PC-9 (cell line): ENCODE measurements around the gene TRIM44. TPM values are rescaled to one million over a fixed set of nuclear protein-coding genes. Genes with fewer than 3 reads are reported as not detected.

Experiments
- BruUV-seq: library from RNA; stranded (reverse); fragments of 400-500 nt; replicated peaks from 2 replicates; lab custom pipeline; 2021; lab: Mats Ljungman, UMichigan
- CTCF ChIA-PET: fragments of 300-600 bp; sonication (Branson Sonifier 250); formaldehyde crosslinking; loops from one replicate; lab custom pipeline; 2022; ENCODE audit warnings: antibody characterized with exemption; lab: Charles Lee
- POLR2A ChIA-PET: fragments of 300-600 bp; sonication (Branson Sonifier 250); formaldehyde crosslinking; loops from one replicate; lab custom pipeline; 2022; ENCODE audit warnings: antibody characterized with exemption; ENCODE audit not compliant: unreplicated experiment; lab: Charles Lee
- DNase-seq, 2 experiments: peaks; one replicate each; pipeline versions ENCODE4 v3.0.0 to v3.0.0-alpha.2; 2015 to 2022; ENCODE audit warnings: mixed read lengths in 1 of 2
- H2AFZ ChIP-seq: fragments of 200-600 bp; sonication (generic); 2 replicates; pipeline ENCODE4 v1.8.1; 2017; ENCODE audit warnings: antibody characterized with exemption
- H3F3A ChIP-seq: fragments of 200-600 bp; sonication (generic); 2 replicates; pipeline ENCODE4 v1.8.1; 2017; ENCODE audit warnings: antibody characterized with exemption, mild to moderate bottlenecking, low read depth; ENCODE audit not compliant: insufficient read depth
- H3K27ac ChIP-seq: fragments of 200-600 bp; sonication (generic); 2 replicates; pipeline ENCODE4 v1.6.1; 2016; ENCODE audit warnings: mixed run types
- H3K27me3 ChIP-seq: fragments of 200-600 bp; sonication (generic); 2 replicates; pipeline ENCODE4 v1.6.1; 2016; ENCODE audit warnings: low read depth, mixed run types; ENCODE audit not compliant: insufficient read depth
- H3K36me3 ChIP-seq: fragments of 200-600 bp; sonication (generic); 2 replicates; pipeline ENCODE4 v1.6.1; 2016; ENCODE audit warnings: low read depth, mixed run types
- H3K4me1 ChIP-seq: fragments of 200-600 bp; sonication (generic); replicated peaks from 2 replicates; pipeline ENCODE4 v1.6.1; 2016; ENCODE audit warnings: mixed run types; ENCODE audit not compliant: insufficient read depth
- H3K4me2 ChIP-seq: fragments of 200-600 bp; sonication (generic); 2 replicates; pipeline ENCODE4 v1.6.1; 2017; ENCODE audit warnings: mixed run types
- H3K4me3 ChIP-seq: fragments of 200-600 bp; sonication (generic); 2 replicates; pipeline ENCODE4 v1.6.1; 2016; ENCODE audit warnings: mixed run types
- H3K79me2 ChIP-seq: fragments of 200-600 bp; sonication (generic); 2 replicates; pipeline ENCODE4 v1.6.1; 2017; ENCODE audit warnings: low read depth, mixed run types
- H3K9me2 ChIP-seq: fragments of 200-600 bp; sonication (generic); 2 replicates; pipeline ENCODE4 v1.8.1; 2017; ENCODE audit warnings: mild to moderate bottlenecking; ENCODE audit not compliant: insufficient read depth
- H3K9me3 ChIP-seq: fragments of 200-600 bp; sonication (generic); 2 replicates; pipeline ENCODE4 v1.8.1; 2016; ENCODE audit warnings: low read depth; ENCODE audit not compliant: insufficient read depth
- H4K20me1 ChIP-seq: fragments of 200-600 bp; sonication (generic); 2 replicates; pipeline ENCODE4 v1.8.1; 2017; ENCODE audit not compliant: insufficient read depth
- CTCF ChIP-seq: fragments of 200-600 bp; sonication (generic); conservative IDR thresholded peaks from 2 replicates; pipeline ENCODE4 v1.6.1; 2017; ENCODE audit warnings: mixed run types, antibody characterized with exemption, mild to moderate bottlenecking, moderate library complexity
- EZH2 ChIP-seq: fragments of 200-600 bp; sonication (generic); IDR thresholded peaks from 2 replicates; pipeline ENCODE4 v1.8.0; 2017; ENCODE audit warnings: antibody characterized with exemption, low read depth
- intact Hi-C: fragments of 100-400 bp; cut with micrococcal nuclease; formaldehyde crosslinking; loops from one replicate; pipeline ENCODE4 v1.10.0; 2022; ENCODE audit not compliant: unreplicated experiment
- total RNA-seq: library from RNA; stranded (reverse); gene quantifications from 2 replicates; pipeline ENCODE4 v1.2.3, GENCODE V29; 2021

TRIM44 gene
- total RNA-seq, 1 experiment from 2014 or later, result 100 TPM

- no peaks in the 10 kb centered on the region for H3K27me3 ChIP-seq
- TF ChIP-seq EZH2 (no peak), CTCF (no peak)
- no peak for DNase-seq
- H3F3A ChIP-seq, result peaks cover 5% of the 10 kb centered on the region; the same call in 1 of the 2 replicates
- peaks cover 70% of the 10 kb centered on the region for H4K20me1 ChIP-seq
- H3K36me3 ChIP-seq, result no peaks in the 10 kb centered on the region; the same call in 1 of the 2 replicates
- no peak overlapping the region for H3K4me3 ChIP-seq
- H3K27ac ChIP-seq, result no peak overlapping the region
- CTCF ChIA-PET, result interaction anchor here (1.5 kb wide), 1 partner anchor 143 kb away, joined by 4 read pairs; no protein-coding TSS in a partner anchor
- H3K9me3 ChIP-seq, result no peaks in the 10 kb centered on the region
- POLR2A ChIA-PET, result no interaction called here
- no peaks in the 10 kb centered on the region for H3K9me2 ChIP-seq
- intact Hi-C loops, result no loop called here
- H2AFZ ChIP-seq, result no peak overlapping the region
- peaks cover 12% of the 10 kb centered on the region; the same call in 1 of the 2 replicates for H3K4me1 ChIP-seq
- H3K4me2 ChIP-seq, result no peak overlapping the region
- peaks cover 97% of the 10 kb centered on the region for H3K79me2 ChIP-seq
- no TSS peak for BruUV-seq
These were observed 16.4 kb downstream of the TRIM44 start for GRCh38 chr11:35678975-35679374.

GRCh38 chr11:35680506-35680905, 17.9 kb downstream of the TRIM44 start:
- Histone ChIP-seq H3K4me2 (no peak overlapping the region), H3F3A (peaks cover 5% of the 10 kb centered on the region; the same call in 1 of the 2 replicates), H3K9me3 (no peaks in the 10 kb centered on the region), H3K27ac (no peak overlapping the region), H2AFZ (no peak overlapping the region), H4K20me1 (peaks cover 61% of the 10 kb centered on the region), H3K4me3 (no peak overlapping the region), H3K9me2 (no peaks in the 10 kb centered on the region), H3K79me2 (peaks cover 93% of the 10 kb centered on the region), H3K36me3 (no peaks in the 10 kb centered on the region; the same call in 1 of the 2 replicates), H3K4me1 (peaks cover 8% of the 10 kb centered on the region; the same call in 1 of the 2 replicates), H3K27me3 (no peaks in the 10 kb centered on the region)
- no peak for TF ChIP-seq CTCF
- DNase-seq, result no peak
- ChIA-PET POLR2A (no interaction called here), CTCF (no interaction called here)
- intact Hi-C loops, result no loop called here
- no TSS peak for BruUV-seq

- intact Hi-C loops, result no loop called here
- Histone ChIP-seq H3K79me2 (peaks cover 86% of the 10 kb centered on the region), H3K27me3 (no peaks in the 10 kb centered on the region), H3K9me2 (no peaks in the 10 kb centered on the region), H3K4me3 (no peak overlapping the region), H3K4me1 (0 out of 2 replicates have a peak, but pooled peaks cover under 1% of the 10 kb centered on the region), H2AFZ (no peak overlapping the region), H3K27ac (no peak overlapping the region), H3F3A (peaks cover 3% of the 10 kb centered on the region; the same call in 1 of the 2 replicates), H3K4me2 (no peak overlapping the region), H4K20me1 (peaks cover 54% of the 10 kb centered on the region), H3K36me3 (no peaks in the 10 kb centered on the region; the same call in 1 of the 2 replicates), H3K9me3 (no peaks in the 10 kb centered on the region)
- DNase-seq, result no peak
- ChIA-PET CTCF (no interaction called here), POLR2A (no interaction called here)
- BruUV-seq, result no TSS peak
- TF ChIP-seq EZH2 (no peak), CTCF (no peak)
These were observed 18.7 kb downstream of the TRIM44 start for GRCh38 chr11:35681163-35681767.
